GM18526 (cell line): ENCODE results near the gene SNN.
A peak's percentile ranks its signal among the peaks of the same experiment; 100 is the strongest.

ENCODE experiments used
- POLR2A ChIP-seq: IDR thresholded peaks from 3 replicates; pipeline ENCODE4 v1.6.1; 2011; ENCODE audit not compliant: insufficient read length; ENCODE audit errors: extremely low read depth

SNN gene

DNA sequence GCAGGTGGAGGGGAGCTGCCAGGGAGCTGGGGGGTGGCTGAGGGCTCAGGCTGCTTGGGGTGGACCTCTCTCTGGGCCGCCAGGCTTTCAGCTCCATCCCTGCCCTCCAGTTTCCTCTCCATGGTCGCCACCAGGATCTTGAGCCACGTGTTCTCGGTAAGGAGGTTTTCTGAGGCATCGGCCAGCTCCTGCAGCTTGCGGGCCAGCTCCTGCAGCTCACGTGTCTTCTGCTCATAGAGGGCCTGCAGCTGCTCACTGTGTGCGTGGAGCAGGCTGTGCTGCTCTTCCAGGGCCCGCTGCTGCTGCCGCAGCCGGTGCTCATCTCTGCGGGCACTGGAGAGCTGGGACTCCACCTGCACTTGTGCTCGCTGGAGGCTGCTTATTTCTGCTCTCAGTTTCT is 11.0 kb downstream of the SNN start:
- no peak for TF ChIP-seq POLR2A

DNA sequence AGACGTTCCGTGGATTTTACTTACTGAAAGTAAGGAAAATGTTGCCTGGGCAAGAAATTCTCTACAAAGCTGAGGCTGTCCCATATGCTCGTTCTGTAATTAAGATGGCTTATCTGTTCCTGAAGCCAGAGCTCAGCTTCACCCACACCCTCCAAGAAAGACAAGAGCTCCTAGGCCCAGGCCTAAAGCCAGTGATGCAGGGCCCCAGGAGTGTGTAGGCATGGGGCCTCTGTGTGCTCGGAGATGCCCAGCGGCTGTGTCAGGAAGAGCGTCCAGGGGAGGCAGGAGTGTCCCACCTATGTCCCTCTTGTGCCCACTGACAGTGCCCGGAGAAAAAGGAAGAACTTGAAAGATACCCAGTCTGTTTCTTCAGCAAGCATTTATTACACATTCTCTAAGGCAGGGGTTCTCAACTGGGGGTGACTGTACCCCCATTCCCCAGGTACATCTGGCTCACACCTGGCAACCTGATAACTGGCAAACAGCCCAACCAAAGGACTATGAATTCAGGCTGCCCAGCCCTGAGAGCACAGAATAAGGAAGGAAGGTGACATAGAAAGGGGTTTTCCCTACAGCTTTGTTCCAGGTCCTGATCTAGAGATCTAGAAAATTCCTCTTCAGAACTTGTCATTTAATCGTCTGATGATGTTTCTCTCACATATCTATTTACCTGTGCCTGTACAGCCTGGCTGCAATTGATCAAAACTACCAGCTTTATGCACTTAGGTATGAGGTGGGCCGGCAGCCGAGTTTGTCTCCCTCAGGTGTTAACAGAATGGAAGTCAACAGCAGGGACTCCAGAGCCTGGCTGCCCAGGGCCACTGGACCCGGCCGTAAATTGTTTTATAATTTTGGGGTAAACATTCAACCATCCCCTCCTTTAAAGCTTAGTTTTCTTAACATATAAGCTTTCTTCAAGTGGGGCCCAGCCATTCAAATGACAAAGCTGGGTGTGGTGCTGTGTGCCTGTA is 12.0 kb downstream of the SNN start:
- TF ChIP-seq POLR2A = no peak

DNA sequence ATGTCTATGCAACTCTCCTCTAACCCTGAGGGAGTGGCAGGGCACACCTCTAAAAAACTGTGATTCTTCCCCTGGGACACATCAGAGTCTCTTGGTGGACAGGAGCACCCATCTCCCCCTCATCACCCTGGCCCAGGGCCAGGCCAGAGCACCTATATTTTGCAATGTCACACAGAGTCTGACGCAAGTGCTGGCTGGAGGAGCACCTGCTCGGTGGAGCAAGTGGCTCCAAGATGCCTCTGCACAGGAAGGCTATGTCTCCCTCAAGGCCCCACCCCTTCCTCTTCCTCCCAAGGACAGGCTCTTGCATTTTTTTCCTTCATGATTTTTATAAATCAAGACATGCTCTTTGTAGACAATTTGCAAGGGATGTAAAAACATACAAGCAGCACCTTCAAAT is 13.3 kb downstream of the SNN start:
- TF ChIP-seq POLR2A = peak; percentile 18

GRCh38 chr16:11681976-11682654 is 13.9 kb downstream of the SNN start:
- no peak for TF ChIP-seq POLR2A

DNA sequence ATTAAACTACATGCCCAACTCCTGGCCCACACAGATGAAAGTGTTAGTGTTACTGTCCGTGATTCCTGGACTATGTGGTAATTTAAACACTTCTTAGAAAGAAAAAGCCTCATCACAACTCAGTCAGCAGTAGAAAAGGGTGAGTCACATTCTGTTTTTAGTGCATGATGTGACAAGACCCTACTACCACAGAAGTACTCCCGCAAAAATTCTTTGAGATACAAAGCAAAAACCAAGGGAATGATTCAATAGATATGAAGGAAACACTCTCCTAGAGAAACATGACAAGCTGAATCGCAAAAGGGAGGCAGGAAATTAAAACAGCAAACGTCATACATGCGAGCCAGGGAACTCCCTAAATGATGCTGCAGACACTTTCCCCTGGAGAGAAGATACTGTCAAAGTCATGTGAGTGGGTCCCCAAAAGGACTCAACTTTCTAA is 14.4 kb downstream of the SNN start:
- no peak for TF ChIP-seq POLR2A

DNA sequence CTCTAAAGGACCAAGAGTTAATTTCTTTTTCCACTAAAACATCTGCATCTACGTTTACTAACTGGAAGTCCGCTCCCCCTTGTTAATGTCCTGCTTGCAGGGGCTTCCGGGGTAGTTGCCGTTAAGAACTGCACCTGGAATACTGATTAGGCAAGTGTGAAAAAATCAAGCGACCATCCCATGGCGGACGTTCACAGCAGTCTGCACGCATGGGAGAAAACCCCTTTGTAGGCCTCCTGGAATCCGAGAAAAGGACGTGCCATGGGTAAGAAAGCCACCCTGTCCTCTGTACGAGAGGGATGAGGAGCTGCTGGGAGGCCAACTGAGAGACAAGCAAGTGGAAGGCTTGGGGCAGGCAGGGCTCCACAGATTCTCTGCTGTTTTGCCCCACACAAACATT is 14.9 kb downstream of the SNN start:
- no peak for TF ChIP-seq POLR2A

DNA sequence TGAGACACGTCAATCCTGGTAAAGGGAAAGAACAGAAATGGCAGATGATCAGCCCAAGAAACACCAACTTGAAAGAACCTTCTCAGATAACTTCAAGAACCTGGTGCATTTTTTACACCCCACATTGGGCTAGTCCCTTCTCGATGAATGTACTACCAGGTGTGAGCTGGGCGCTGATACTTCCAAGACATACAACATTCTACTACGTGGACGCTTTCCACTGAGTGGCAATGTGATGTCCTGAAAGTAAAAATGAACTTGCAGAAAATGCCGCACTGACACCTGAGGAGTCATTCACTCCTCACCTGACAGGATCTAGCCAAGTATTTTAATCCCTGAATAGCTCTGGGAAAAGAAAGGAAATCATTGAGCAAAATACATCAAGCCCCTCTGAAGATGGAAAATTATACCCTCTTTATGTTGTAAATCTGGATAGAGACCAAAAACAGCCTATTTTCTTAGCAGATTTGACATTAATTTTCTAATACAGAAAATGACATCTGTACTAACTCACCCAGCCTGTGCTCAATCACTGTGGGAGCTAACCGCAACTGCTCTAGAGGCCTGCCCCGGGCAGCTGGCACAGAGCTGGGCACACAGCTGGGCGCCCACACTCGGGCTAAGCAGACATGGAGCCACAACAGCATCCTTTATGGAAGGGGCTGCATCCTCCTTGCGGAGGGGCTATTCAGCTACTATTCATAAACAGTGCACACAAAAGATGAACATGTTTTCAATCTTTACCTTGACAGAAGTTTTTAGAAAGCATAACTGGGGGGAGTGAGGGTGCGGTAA is 16.2 kb downstream of the SNN start:
- no peak for TF ChIP-seq POLR2A

DNA sequence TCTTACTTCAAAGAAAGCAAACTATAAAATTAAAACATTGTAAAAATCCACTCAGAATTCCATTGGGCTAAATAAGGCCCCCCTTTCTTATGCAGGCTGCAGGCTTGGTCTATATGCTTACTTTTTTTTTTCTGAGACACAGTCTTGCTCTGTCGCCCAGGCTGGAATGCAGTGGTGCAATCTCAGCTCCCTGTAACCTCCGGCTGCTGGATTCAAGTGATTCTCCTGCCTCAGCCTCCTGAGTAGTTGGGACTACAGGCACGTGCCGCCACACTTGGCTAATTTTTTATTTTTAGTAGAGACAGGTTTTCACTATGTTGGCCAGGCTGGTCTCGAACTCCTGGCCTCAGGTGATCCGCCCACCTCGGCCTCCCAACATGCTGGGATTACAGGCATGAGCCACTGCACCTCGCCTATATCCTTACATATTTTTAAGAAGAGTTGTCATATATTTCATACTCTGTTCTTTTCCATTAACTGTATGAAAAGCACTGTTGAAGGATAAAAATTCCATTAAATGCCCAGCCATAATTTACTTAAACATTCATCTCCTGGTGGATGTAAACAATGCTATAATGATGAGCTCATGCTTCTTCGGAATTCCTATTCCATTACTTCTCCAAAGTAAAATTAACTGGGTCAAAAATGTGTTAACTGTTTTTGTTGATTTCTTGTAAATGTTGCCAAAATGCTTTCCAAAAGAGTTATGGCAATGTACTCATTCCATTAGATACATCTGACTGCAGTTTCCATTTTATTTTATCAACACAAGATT is 17.8 kb downstream of the SNN start:
- no peak for TF ChIP-seq POLR2A

DNA sequence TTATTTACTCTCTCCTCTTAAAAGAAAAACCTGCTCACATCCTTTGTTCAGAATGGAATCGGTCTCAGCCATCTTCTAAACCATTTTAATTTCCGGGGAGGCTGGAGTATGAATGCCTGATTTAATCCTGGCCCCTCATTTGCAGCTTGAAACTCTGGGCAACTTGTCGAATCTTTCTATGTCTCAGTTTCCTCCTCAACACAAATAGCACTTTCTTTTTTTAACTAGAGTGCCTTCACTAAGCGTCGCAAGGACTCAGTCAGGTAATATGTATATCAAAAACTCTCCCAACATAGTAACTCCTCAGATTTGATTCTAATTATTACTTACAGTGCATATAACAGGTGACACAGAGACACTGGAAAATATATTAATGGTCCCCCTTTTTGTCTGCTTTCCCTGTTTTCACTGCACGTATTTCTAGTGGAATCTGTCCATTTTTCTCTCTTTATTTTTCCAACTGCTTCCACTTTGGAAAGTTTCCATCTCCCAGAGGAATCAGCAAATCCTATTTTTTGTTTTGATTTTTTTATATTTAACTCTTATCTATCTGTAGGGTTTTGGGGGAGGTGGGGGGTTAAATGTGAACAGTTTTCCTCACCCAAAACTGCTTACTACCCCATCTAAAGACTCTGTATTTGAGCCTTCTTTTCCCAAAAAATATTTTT is 18.6 kb downstream of the SNN start:
- TF ChIP-seq POLR2A = no peak

- TF ChIP-seq POLR2A = no peak
These were observed 19.6 kb downstream of the SNN start for GRCh38 chr16:11687601-11688519.

- TF ChIP-seq POLR2A = no peak
These were observed 20.2 kb downstream of the SNN start for GRCh38 chr16:11688520-11688886.

- no peak for TF ChIP-seq POLR2A
These were observed 21.0 kb downstream of the SNN start for GRCh38 chr16:11689031-11689840.
